Measurements from ENCODE around the gene GCHFR.

Gene GCHFR

GRCh38 chr15:40792394-40792793 lies 28.5 kb downstream of the GCHFR start:
- TF ChIP-seq EGR1 (IDR thresholded peaks at IDR 0.05) (no peak), TCF12 (IDR thresholded peaks at IDR 0.05; ENCODE audit: low read depth) (no peak), CREB1 (IDR thresholded peaks at IDR 0.05; ENCODE audit: low read depth) (no peak), ZBTB7A (IDR thresholded peaks at IDR 0.05; ENCODE audit: low read depth) (no peak), TAF1 (IDR thresholded peaks at IDR 0.05; ENCODE audit: low read depth) (no peak), NFIC (IDR thresholded peaks at IDR 0.05) (no peak)
- TF ChIP-seq, protein P1, sequence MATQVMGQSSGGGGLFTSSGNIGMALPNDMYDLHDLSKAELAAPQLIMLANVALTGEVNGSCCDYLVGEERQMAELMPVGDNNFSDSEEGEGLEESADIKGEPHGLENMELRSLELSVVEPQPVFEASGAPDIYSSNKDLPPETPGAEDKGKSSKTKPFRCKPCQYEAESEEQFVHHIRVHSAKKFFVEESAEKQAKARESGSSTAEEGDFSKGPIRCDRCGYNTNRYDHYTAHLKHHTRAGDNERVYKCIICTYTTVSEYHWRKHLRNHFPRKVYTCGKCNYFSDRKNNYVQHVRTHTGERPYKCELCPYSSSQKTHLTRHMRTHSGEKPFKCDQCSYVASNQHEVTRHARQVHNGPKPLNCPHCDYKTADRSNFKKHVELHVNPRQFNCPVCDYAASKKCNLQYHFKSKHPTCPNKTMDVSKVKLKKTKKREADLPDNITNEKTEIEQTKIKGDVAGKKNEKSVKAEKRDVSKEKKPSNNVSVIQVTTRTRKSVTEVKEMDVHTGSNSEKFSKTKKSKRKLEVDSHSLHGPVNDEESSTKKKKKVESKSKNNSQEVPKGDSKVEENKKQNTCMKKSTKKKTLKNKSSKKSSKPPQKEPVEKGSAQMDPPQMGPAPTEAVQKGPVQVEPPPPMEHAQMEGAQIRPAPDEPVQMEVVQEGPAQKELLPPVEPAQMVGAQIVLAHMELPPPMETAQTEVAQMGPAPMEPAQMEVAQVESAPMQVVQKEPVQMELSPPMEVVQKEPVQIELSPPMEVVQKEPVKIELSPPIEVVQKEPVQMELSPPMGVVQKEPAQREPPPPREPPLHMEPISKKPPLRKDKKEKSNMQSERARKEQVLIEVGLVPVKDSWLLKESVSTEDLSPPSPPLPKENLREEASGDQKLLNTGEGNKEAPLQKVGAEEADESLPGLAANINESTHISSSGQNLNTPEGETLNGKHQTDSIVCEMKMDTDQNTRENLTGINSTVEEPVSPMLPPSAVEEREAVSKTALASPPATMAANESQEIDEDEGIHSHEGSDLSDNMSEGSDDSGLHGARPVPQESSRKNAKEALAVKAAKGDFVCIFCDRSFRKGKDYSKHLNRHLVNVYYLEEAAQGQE (IDR thresholded peaks at IDR 0.05; ENCODE audit: low read depth), result no peak

GRCh38 chr15:40793216-40793989 lies 29.5 kb downstream of the GCHFR start:
- TF ChIP-seq TCF12 (IDR thresholded peaks at IDR 0.05; ENCODE audit: low read depth), result no peak
- TF ChIP-seq TEAD4 (IDR thresholded peaks at IDR 0.05), result no peak
- TF ChIP-seq NFIC (IDR thresholded peaks at IDR 0.05), result peak; percentile 87

GRCh38 chr15:40796041-40796440 lies 32.2 kb downstream of the GCHFR start:
- TF ChIP-seq TEAD4 (IDR thresholded peaks at IDR 0.05), result no peak
- no peak for TF ChIP-seq NFIC (IDR thresholded peaks at IDR 0.05)
- TF ChIP-seq, protein P2, sequence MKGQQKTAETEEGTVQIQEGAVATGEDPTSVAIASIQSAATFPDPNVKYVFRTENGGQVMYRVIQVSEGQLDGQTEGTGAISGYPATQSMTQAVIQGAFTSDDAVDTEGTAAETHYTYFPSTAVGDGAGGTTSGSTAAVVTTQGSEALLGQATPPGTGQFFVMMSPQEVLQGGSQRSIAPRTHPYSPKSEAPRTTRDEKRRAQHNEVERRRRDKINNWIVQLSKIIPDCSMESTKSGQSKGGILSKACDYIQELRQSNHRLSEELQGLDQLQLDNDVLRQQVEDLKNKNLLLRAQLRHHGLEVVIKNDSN (IDR thresholded peaks at IDR 0.05), result no peak
- TF ChIP-seq CREB1 (IDR thresholded peaks at IDR 0.05; ENCODE audit: low read depth), result no peak
- no peak for TF ChIP-seq YY1 (IDR thresholded peaks at IDR 0.05; ENCODE audit: low read depth)
- no peak for TF ChIP-seq EGR1 (IDR thresholded peaks at IDR 0.05)
- no peak for TF ChIP-seq TCF12 (IDR thresholded peaks at IDR 0.05; ENCODE audit: low read depth)
- TF ChIP-seq RAD21 (IDR thresholded peaks at IDR 0.05; ENCODE audit: low read depth), result no peak

DNA sequence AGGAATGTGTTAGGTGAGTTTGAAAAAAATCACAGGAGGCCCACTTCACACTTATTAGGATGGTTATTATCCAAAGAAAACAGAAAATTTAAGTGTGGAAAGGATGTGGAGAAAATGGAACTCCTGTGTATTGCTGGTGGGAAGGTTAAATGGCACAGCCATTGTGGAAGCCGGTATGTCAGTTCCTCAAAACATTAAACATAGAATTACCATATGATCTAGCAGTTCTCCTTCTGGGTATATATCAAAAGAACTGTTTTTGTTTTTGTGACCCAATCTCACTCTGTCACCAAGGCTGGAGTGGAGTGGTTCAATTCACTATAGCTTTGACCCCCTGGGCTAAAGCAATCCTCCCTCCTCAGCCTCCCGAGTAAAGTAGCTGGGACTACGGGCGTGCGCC lies 32.6 kb downstream of the GCHFR start:
- TF ChIP-seq RAD21 (IDR thresholded peaks at IDR 0.05; ENCODE audit: low read depth) (no peak), EP300 (IDR thresholded peaks at IDR 0.05; ENCODE audit: borderline replicate concordance) (no peak), YY1 (IDR thresholded peaks at IDR 0.05; ENCODE audit: low read depth) (no peak), ZBTB7A (IDR thresholded peaks at IDR 0.05; ENCODE audit: low read depth) (no peak), NFIC (IDR thresholded peaks at IDR 0.05) (no peak)
- TF ChIP-seq, protein P3, sequence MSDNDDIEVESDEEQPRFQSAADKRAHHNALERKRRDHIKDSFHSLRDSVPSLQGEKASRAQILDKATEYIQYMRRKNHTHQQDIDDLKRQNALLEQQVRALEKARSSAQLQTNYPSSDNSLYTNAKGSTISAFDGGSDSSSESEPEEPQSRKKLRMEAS (IDR thresholded peaks at IDR 0.05), result no peak

DNA sequence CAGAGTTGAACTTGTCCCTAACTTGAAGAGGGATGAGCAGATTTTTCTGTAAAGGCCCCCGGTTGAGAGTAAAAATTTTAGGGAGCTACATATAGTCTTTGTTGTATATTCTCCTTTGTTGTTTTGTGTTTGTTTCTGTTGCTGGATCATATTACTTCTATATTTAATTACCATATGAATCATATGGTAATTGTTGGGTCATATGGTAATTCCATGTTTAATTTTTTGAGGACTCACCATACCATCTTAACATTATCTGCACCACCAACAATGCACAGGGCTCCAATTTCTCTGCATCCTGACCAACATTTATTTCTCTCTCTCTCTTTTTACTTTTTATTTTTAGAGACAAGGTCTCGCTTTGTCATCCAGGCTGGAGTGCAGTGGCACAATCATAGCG lies 35.7 kb downstream of the GCHFR start:
- TF ChIP-seq ZBTB7A (IDR thresholded peaks at IDR 0.05; ENCODE audit: low read depth) (no peak), CEBPB (IDR thresholded peaks at IDR 0.05) (no peak)

DNA sequence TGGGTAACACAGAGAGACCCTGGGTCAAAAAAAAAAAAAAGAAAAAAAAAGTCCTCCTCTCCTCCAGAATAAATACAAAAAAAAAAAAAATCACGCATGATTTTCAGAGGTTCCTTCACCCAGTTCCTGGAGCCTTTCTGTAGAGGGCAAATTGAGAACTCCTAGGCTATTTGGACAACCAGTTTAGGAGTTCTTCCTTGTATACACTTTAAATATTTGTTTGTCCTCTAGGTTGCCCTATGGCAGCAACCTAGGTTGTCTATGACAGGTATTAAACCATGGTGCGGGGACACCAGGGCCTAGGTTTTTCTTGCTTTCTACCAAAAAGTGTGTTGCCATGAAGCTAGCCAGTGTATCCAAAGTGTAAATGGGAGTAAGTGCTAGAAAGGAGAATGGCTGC lies 39.2 kb downstream of the GCHFR start:
- TF ChIP-seq CREB1 (IDR thresholded peaks at IDR 0.05; ENCODE audit: low read depth) (no peak), TAF1 (IDR thresholded peaks at IDR 0.05; ENCODE audit: low read depth) (no peak)

GRCh38 chr15:40803688-40804087 lies 39.8 kb downstream of the GCHFR start:
- no peak for TF ChIP-seq CEBPB (IDR thresholded peaks at IDR 0.05)
- TF ChIP-seq CREB1 (IDR thresholded peaks at IDR 0.05; ENCODE audit: low read depth), result no peak
- TF ChIP-seq, protein P1 (IDR thresholded peaks at IDR 0.05; ENCODE audit: low read depth), result no peak
- TF ChIP-seq, protein P3 (IDR thresholded peaks at IDR 0.05), result no peak
- no peak for TF ChIP-seq RAD21 (IDR thresholded peaks at IDR 0.05; ENCODE audit: low read depth)
- TF ChIP-seq, protein P2 (IDR thresholded peaks at IDR 0.05), result no peak
- TF ChIP-seq NFIC (IDR thresholded peaks at IDR 0.05), result no peak
